ENCODE measurements around the gene SLC6A8. TPM values are rescaled to one million over a fixed set of nuclear protein-coding genes. Genes with fewer than 3 reads are reported as not detected.

Gene SLC6A8
- total RNA-seq, 1 donor from 2014 or later: 57.9 TPM

DNA sequence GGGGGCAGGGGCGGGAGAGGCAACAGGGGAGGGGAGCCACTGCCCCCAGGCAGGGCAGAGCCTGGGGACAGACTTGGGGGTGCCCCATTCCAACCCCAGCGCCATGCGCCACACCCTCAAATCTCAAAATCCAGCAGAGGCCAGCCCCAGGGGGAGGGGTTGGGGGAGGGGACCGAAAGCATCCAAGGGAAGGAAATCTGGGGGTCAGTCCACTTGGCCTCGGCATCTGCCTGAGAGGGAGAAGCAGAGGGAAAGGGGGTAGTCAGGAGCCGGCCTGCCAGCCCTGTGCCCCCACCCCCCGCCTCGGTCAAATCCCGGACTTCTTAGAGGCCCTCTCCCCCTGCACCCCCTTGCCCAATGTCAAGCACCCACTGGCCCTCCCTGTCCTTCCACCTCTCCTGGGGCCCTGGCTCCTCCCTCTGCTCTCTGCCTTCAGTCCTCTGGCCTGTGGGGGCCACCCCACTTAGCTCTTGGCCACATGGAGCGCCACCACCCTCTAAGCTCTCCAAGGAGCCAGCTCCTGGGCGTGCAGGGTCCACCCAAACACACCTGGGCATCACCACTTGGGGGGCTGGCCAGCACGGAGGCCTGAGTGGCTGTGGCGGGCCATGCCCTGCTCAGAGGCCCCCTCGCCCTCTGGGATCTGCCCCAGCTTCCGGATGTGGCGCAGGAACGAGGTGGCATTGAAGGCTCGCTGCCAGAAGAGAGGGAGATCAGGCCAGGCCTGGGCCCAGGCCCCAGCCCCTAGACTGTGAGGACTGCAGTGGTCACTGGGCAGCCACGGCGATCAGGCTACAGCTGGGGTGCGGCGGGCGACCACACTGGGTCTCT, 17.6 kb upstream of the SLC6A8 start:
- no peak for FAIRE-seq

DNA sequence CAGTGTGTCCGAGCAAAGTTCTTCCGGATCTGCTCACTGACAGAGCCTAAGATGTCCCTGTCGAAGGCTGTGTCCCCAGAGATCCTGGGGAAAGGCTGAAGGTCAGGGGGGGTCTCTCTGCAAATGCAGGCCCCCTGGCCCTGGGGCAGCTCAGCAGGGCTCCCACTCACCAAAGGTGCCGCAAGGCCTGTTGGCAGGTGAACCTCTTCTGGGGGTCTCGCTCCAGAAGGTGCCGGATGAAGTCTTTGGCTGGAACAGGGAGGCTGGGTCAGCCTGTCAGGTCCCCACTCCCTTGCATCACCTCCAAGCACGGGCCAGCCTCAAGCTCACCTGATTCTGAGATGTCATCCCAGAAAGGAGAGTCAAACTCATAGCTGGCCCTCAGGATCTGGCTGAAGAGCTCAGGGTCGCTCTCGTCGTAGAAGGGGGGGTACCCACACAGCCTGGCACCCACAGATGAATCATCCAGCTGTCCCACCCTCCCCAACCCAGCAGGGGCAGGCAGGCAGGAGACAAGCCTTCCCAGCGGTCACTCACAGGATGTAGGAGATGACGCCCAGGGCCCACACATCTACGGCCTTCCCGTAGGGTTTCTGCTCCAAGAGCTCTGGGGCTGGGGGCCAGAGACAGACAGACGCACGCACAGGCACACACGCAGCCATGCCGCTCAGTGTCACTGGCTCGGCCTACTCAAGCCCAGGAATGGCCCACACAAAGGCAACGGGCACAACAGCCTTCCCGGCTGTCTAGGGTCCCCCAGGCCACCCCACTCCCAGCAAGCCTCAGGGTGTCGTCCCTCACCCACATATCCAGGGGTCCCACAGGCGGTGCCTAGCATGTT, 16.8 kb upstream of the SLC6A8 start:
- Histone ChIP-seq H2AFZ (ENCODE audit: low read depth, low read length) (no peak overlapping the region), H3K36me3 (ENCODE audit: insufficient read depth, low read length) (no peaks in the 10 kb centered on the region), H4K20me1 (ENCODE audit: insufficient read depth, low read length) (no peaks in the 10 kb centered on the region), H3K9me3 (ENCODE audit: insufficient read depth, low read depth, low read length) (no peaks in the 10 kb centered on the region), H3K79me2 (ENCODE audit: insufficient read depth, low read length) (no peaks in the 10 kb centered on the region), H3K4me3 (ENCODE audit: insufficient read depth, low read depth, low read length) (no peak overlapping the region), H3K4me2 (ENCODE audit: low read length) (no peak overlapping the region), H3K27ac (ENCODE audit: low read depth, low read length) (no peak overlapping the region), H3K27me3 (ENCODE audit: insufficient read depth, low read length) (peaks cover 8% of the 10 kb centered on the region), H3K4me1 (ENCODE audit: insufficient read depth, low read length) (no peaks in the 10 kb centered on the region), H3K9ac (ENCODE audit: low read length) (no peak overlapping the region)
- Mint-ChIP-seq H3K4me1 (ENCODE audit: low read depth, unreplicated experiment) (peaks cover 3% of the 10 kb centered on the region), H3K27me3 (ENCODE audit: low read depth, unreplicated experiment) (peaks cover 25% of the 10 kb centered on the region), H3K27ac (ENCODE audit: unreplicated experiment) (no peak overlapping the region), H3K36me3 (ENCODE audit: low read depth, unreplicated experiment) (no peaks in the 10 kb centered on the region), H3K4me3 (ENCODE audit: unreplicated experiment) (no peak overlapping the region), H3K9me3 (ENCODE audit: unreplicated experiment) (no peaks in the 10 kb centered on the region)
- no peak for FAIRE-seq
- no peak for TF ChIP-seq EZH2 (IDR thresholded peaks at IDR 0.05; ENCODE audit: insufficient read depth, low read length)
- TF ChIP-seq, protein P1, sequence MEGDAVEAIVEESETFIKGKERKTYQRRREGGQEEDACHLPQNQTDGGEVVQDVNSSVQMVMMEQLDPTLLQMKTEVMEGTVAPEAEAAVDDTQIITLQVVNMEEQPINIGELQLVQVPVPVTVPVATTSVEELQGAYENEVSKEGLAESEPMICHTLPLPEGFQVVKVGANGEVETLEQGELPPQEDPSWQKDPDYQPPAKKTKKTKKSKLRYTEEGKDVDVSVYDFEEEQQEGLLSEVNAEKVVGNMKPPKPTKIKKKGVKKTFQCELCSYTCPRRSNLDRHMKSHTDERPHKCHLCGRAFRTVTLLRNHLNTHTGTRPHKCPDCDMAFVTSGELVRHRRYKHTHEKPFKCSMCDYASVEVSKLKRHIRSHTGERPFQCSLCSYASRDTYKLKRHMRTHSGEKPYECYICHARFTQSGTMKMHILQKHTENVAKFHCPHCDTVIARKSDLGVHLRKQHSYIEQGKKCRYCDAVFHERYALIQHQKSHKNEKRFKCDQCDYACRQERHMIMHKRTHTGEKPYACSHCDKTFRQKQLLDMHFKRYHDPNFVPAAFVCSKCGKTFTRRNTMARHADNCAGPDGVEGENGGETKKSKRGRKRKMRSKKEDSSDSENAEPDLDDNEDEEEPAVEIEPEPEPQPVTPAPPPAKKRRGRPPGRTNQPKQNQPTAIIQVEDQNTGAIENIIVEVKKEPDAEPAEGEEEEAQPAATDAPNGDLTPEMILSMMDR (IDR thresholded peaks at IDR 0.05; ENCODE audit: insufficient read depth, low read depth, low read length): no peak
- no peak for DNase-seq (ENCODE audit: low read depth)

More for the DNA sequence above, 17.6 kb upstream of the SLC6A8 start:
- Mint-ChIP-seq H3K27ac (ENCODE audit: unreplicated experiment) (no peak overlapping the region), H3K4me3 (ENCODE audit: unreplicated experiment) (no peak overlapping the region), H3K9me3 (ENCODE audit: unreplicated experiment) (no peaks in the 10 kb centered on the region), H3K36me3 (ENCODE audit: low read depth, unreplicated experiment) (no peaks in the 10 kb centered on the region), H3K27me3 (ENCODE audit: low read depth, unreplicated experiment) (peaks cover 32% of the 10 kb centered on the region), H3K4me1 (ENCODE audit: low read depth, unreplicated experiment) (peaks cover 3% of the 10 kb centered on the region)
- TF ChIP-seq, protein P1 (IDR thresholded peaks at IDR 0.05; ENCODE audit: insufficient read depth, low read depth, low read length): no peak
- TF ChIP-seq EZH2 (IDR thresholded peaks at IDR 0.05; ENCODE audit: insufficient read depth, low read length): no peak
- peaks cover 12% of the 10 kb centered on the region for H3K27me3 ChIP-seq (ENCODE audit: insufficient read depth, low read length)
- no peak overlapping the region for H3K27ac ChIP-seq (ENCODE audit: low read depth, low read length)
- H3K4me1 ChIP-seq (ENCODE audit: insufficient read depth, low read length): no peaks in the 10 kb centered on the region
- no peak overlapping the region for H2AFZ ChIP-seq (ENCODE audit: low read depth, low read length)
- no peaks in the 10 kb centered on the region for H3K79me2 ChIP-seq (ENCODE audit: insufficient read depth, low read length)
- no peak overlapping the region for H3K4me2 ChIP-seq (ENCODE audit: low read length)
- H3K9me3 ChIP-seq (ENCODE audit: insufficient read depth, low read depth, low read length): no peaks in the 10 kb centered on the region
- H3K9ac ChIP-seq (ENCODE audit: low read length): no peak overlapping the region
- no peaks in the 10 kb centered on the region for H3K36me3 ChIP-seq (ENCODE audit: insufficient read depth, low read length)
- no peaks in the 10 kb centered on the region for H4K20me1 ChIP-seq (ENCODE audit: insufficient read depth, low read length)
- no peak overlapping the region for H3K4me3 ChIP-seq (ENCODE audit: insufficient read depth, low read depth, low read length)
- no peak for DNase-seq (ENCODE audit: low read depth)
